HepG2 (cell line): Measurements from ENCODE around the gene SLC29A1. TPM values are rescaled to one million over a fixed set of nuclear protein-coding genes. Genes with fewer than 3 reads are reported as not detected.

Experiments used
- FOXA3 ChIP-seq: IDR thresholded peaks from 2 replicates; pipeline ENCODE4 v1.6.1; 2016; ENCODE audit warnings: missing genetic modification reagents, missing compliant biosample characterization
- IRX3 ChIP-seq: sonication (generic); formaldehyde crosslinking; IDR thresholded peaks from 2 replicates; pipeline ENCODE4 v1.8.1; 2023; ENCODE audit warnings: mild to moderate bottlenecking, low read depth, missing genetic modification reagents, borderline replicate concordance
- MLXIP ChIP-seq: sonication (generic); formaldehyde crosslinking; IDR thresholded peaks from 2 replicates; pipeline ENCODE4 v1.9.0; 2021; ENCODE audit warnings: missing genetic modification reagents, borderline replicate concordance
- PAF1 ChIP-seq: IDR thresholded peaks from 2 replicates; pipeline ENCODE4 v1.6.1; 2016; ENCODE audit warnings: missing genetic modification reagents, missing compliant biosample characterization
- REPIN1 ChIP-seq: sonication (generic); formaldehyde crosslinking; IDR thresholded peaks from 2 replicates; pipeline ENCODE4 v1.8.0; 2022; ENCODE audit warnings: missing genetic modification reagents, low read depth, mild to moderate bottlenecking, borderline replicate concordance
- ZBTB4 ChIP-seq: sonication (generic); formaldehyde crosslinking; IDR thresholded peaks from 2 replicates; pipeline ENCODE4 v1.4.0; 2020; ENCODE audit warnings: missing genetic modification reagents, mild to moderate bottlenecking, borderline replicate concordance
- ZNF101 ChIP-seq: sonication (generic); formaldehyde crosslinking; IDR thresholded peaks from 2 replicates; pipeline ENCODE4 v1.4.0; 2020; ENCODE audit warnings: mild to moderate bottlenecking, low read depth, missing genetic modification reagents, borderline replicate concordance
- ZNF556 ChIP-seq: sonication (generic); formaldehyde crosslinking; IDR thresholded peaks from 2 replicates; pipeline ENCODE4 v1.4.0; 2020; ENCODE audit warnings: mild to moderate bottlenecking, missing genetic modification reagents, borderline replicate concordance
- ZNF558 ChIP-seq: sonication (generic); formaldehyde crosslinking; IDR thresholded peaks from 2 replicates; pipeline ENCODE4 v1.9.0; 2022; ENCODE audit warnings: mild to moderate bottlenecking, missing genetic modification reagents, borderline replicate concordance
- polyA plus RNA-seq, 8 experiments: library from polyadenylated mRNA; depleted of rRNA in 3 of 8; stranded (reverse) in 7 of 8; unstranded in 1 of 8; fragments of >200 nt; fragmentation: Illumina TruSeq in 4 of 8; extraction: Trizol in 4 of 8; gene quantifications; 2 replicates each; pipeline versions ENCODE4 v1.2.1 to v1.2.3, GENCODE V29; 2011 to 2016; ENCODE audit warnings: low read depth in 4 of 8, missing spikeins in 1 of 8, mixed read lengths in 1 of 8; ENCODE audit not compliant: insufficient read depth in 1 of 8
- total RNA-seq, 5 experiments: library from RNA; depleted of rRNA; stranded (reverse); fragments of >200 nt; fragmentation: Illumina TruSeq; extraction: Trizol; gene quantifications; 2 replicates each; pipeline ENCODE4 v1.2.3, GENCODE V29; 2016; ENCODE audit warnings: low read depth in 1 of 5
- TF ChIP-seq, protein P1 (sequence below): sonication (generic); formaldehyde crosslinking; IDR thresholded peaks from 2 replicates; pipeline ENCODE4 v1.8.0; 2023; ENCODE audit warnings: mild to moderate bottlenecking, missing genetic modification reagents
- TF ChIP-seq, protein P2 (sequence below): sonication (generic); formaldehyde crosslinking; IDR thresholded peaks from 2 replicates; pipeline ENCODE4 v1.8.0; 2022; ENCODE audit warnings: mild to moderate bottlenecking, missing genetic modification reagents, borderline replicate concordance
- TF ChIP-seq, protein P3 (sequence below): sonication (generic); formaldehyde crosslinking; conservative IDR thresholded peaks from 2 replicates; pipeline ENCODE4 v1.4.0; 2020; ENCODE audit warnings: missing genetic modification reagents

SLC29A1 gene
- total and polyA plus RNA-seq, 2 of the 13 experiments (the other 11 are each of a cell fraction or from before 2014, with no cell fraction given), result 43.2 to 106 TPM

DNA sequence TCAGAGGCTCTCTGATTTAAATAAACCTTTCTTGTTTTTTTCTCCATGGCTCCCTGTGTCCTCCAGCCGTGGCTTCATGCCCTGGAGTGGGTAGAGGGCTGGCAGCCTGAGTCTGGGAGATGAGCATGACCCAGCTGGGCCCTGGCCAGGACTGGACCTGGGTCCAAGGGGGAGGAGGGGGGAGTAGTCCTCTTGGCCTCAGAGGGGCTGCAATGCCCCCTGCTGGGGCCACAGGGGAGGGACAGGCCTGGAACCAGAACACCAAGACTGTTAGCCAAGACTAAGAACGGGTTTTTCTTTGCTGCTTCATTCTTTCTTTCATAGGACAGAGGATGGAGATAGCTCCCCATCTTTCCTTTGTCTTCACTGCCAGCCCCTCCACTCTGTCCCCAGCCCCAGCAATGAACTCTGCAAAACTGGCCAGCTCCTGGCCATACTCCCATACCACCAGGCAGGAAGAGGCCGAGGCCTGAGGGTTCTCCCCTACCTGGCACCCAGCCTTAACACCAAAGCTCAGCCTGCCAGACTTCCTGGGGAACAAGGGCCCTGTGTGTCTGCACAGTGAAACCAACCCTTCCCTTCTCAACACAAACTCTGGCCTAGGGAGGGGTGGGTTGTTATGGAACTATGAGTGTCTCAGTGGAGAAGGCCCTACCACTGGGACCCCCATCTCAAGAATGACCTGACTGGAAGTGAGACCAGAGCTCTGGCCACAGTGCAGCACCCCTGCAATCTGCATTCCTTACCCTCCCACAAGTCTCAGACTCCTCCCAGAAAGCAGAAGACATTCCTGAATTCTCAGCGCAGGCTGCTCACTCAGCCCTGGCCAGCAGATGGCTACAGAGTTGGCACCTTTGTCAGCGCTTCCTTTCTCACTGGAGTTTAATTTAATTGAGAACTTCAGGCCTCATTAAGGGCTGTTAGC, 11.0 kb downstream of the SLC29A1 start (continued):
- TF ChIP-seq ZBTB4 (CRISPR knock-in tag), result no peak
- peak; percentile 89 for TF ChIP-seq REPIN1 (CRISPR knock-in tag)
- no peak for TF ChIP-seq PAF1 (CRISPR knock-in tag)
- peak; percentile 44 for TF ChIP-seq FOXA3 (CRISPR knock-in tag)
- TF ChIP-seq ZNF558 (CRISPR knock-in tag), result no peak
- no peak for TF ChIP-seq MLXIP (CRISPR knock-in tag)
- TF ChIP-seq, protein P1, sequence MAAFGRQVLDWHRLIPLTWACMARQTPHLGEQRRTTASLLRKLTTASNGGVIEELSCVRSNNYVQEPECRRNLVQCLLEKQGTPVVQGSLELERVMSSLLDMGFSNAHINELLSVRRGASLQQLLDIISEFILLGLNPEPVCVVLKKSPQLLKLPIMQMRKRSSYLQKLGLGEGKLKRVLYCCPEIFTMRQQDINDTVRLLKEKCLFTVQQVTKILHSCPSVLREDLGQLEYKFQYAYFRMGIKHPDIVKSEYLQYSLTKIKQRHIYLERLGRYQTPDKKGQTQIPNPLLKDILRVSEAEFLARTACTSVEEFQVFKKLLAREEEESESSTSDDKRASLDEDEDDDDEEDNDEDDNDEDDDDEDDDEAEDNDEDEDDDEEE, result peak; percentile 74; the same call in 1 of the 2 replicates
- TF ChIP-seq, protein P2, sequence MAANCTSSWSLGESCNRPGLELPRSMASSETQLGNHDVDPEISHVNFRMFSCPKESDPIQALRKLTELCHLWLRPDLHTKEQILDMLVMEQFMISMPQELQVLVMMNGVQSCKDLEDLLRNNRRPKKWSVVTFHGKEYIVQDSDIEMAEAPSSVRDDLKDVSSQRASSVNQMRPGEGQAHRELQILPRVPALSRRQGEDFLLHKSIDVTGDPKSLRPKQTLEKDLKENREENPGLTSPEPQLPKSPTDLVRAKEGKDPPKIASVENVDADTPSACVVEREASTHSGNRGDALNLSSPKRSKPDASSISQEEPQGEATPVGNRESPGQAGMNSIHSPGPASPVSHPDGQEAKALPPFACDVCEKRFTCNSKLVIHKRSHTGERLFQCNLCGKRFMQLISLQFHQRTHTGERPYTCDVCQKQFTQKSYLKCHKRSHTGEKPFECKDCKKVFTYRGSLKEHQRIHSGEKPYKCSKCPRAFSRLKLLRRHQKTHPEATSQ (CRISPR knock-in tag), result no peak
- TF ChIP-seq ZNF101 (CRISPR knock-in tag), result no peak
- no peak for TF ChIP-seq ZNF556 (CRISPR knock-in tag)
- TF ChIP-seq, protein P3, sequence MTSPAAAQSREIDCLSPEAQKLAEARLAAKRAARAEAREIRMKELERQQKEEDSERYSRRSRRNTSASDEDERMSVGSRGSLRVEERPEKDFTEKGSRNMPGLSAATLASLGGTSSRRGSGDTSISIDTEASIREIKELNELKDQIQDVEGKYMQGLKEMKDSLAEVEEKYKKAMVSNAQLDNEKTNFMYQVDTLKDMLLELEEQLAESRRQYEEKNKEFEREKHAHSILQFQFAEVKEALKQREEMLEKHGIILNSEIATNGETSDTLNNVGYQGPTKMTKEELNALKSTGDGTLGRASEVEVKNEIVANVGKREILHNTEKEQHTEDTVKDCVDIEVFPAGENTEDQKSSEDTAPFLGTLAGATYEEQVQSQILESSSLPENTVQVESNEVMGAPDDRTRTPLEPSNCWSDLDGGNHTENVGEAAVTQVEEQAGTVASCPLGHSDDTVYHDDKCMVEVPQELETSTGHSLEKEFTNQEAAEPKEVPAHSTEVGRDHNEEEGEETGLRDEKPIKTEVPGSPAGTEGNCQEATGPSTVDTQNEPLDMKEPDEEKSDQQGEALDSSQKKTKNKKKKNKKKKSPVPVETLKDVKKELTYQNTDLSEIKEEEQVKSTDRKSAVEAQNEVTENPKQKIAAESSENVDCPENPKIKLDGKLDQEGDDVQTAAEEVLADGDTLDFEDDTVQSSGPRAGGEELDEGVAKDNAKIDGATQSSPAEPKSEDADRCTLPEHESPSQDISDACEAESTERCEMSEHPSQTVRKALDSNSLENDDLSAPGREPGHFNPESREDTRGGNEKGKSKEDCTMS (CRISPR knock-in tag), result no peak
- TF ChIP-seq IRX3, result no peak
